ENCODE measurements around the gene TCEAL7.

DNA sequence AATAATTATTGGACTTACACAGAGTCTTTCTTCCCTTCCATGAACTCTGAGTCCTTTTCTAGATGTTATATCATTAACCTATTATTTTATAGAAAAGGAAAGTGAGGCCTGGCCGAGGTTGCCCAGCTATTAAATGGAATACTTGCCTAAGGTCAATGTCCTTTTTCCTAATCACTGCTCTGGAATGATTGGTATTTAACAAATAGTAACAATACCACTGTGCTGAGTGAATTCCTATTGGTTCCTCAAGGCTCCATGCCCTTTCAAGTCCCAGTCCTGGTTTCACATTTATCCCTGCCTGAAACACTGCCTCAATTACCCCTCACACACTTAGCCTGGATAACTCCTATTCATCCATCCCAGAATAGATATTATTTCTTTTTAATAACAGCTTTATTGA, 32.4 kb downstream of the TCEAL7 start:
- TF ChIP-seq GLI4 (CRISPR knock-in tag; IDR thresholded peaks at IDR 0.05; ENCODE audit: borderline replicate concordance) (no peak), ZNF773 (CRISPR knock-in tag; IDR thresholded peaks at IDR 0.05; ENCODE audit: borderline replicate concordance) (no peak), EP300 (IDR thresholded peaks at IDR 0.05; ENCODE audit: low read depth in 2 of 2, low read length in 2 of 2) (no peak), EP300 (CRISPR knock-in tag; IDR thresholded peaks at IDR 0.05; ENCODE audit: borderline replicate concordance) (no peak), NFIC (IDR thresholded peaks at IDR 0.05; ENCODE audit: low read length) (no peak), MTF2 (CRISPR knock-in tag; IDR thresholded peaks at IDR 0.05; ENCODE audit: borderline replicate concordance) (no peak), ZNF839 (CRISPR knock-in tag; IDR thresholded peaks at IDR 0.05; ENCODE audit: borderline replicate concordance) (no peak)
- TF ChIP-seq, protein P1, sequence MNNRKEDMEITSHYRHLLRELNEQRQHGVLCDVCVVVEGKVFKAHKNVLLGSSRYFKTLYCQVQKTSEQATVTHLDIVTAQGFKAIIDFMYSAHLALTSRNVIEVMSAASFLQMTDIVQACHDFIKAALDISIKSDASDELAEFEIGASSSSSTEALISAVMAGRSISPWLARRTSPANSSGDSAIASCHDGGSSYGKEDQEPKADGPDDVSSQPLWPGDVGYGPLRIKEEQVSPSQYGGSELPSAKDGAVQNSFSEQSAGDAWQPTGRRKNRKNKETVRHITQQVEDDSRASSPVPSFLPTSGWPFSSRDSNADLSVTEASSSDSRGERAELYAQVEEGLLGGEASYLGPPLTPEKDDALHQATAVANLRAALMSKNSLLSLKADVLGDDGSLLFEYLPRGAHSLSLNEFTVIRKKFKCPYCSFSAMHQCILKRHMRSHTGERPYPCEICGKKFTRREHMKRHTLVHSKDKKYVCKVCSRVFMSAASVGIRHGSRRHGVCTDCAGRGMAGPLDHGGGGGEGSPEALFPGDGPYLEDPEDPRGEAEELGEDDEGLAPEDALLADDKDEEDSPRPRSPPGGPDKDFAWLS (CRISPR knock-in tag; IDR thresholded peaks at IDR 0.05; ENCODE audit: borderline replicate concordance) = no peak
- TF ChIP-seq, protein P2, sequence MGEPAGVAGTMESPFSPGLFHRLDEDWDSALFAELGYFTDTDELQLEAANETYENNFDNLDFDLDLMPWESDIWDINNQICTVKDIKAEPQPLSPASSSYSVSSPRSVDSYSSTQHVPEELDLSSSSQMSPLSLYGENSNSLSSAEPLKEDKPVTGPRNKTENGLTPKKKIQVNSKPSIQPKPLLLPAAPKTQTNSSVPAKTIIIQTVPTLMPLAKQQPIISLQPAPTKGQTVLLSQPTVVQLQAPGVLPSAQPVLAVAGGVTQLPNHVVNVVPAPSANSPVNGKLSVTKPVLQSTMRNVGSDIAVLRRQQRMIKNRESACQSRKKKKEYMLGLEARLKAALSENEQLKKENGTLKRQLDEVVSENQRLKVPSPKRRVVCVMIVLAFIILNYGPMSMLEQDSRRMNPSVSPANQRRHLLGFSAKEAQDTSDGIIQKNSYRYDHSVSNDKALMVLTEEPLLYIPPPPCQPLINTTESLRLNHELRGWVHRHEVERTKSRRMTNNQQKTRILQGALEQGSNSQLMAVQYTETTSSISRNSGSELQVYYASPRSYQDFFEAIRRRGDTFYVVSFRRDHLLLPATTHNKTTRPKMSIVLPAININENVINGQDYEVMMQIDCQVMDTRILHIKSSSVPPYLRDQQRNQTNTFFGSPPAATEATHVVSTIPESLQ (CRISPR knock-in tag; conservative IDR thresholded peaks at IDR 0.05) = no peak
- TF ChIP-seq, protein P3, sequence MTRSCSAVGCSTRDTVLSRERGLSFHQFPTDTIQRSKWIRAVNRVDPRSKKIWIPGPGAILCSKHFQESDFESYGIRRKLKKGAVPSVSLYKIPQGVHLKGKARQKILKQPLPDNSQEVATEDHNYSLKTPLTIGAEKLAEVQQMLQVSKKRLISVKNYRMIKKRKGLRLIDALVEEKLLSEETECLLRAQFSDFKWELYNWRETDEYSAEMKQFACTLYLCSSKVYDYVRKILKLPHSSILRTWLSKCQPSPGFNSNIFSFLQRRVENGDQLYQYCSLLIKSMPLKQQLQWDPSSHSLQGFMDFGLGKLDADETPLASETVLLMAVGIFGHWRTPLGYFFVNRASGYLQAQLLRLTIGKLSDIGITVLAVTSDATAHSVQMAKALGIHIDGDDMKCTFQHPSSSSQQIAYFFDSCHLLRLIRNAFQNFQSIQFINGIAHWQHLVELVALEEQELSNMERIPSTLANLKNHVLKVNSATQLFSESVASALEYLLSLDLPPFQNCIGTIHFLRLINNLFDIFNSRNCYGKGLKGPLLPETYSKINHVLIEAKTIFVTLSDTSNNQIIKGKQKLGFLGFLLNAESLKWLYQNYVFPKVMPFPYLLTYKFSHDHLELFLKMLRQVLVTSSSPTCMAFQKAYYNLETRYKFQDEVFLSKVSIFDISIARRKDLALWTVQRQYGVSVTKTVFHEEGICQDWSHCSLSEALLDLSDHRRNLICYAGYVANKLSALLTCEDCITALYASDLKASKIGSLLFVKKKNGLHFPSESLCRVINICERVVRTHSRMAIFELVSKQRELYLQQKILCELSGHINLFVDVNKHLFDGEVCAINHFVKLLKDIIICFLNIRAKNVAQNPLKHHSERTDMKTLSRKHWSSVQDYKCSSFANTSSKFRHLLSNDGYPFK (CRISPR knock-in tag; IDR thresholded peaks at IDR 0.05; ENCODE audit: borderline replicate concordance) = no peak

Data from HepG2 (cell line).